ENCODE measurements around the gene RPIA. TPM values are rescaled to one million over a fixed set of nuclear protein-coding genes. Genes with fewer than 3 reads are reported as not detected.

Gene RPIA
- total RNA-seq, 1 experiment from 2014 or later: 10.7 TPM

GRCh38 chr2:88729061-88729745 lies 37.7 kb downstream of the RPIA start:
- H3K9ac ChIP-seq (ENCODE audit: low read length): no peak overlapping the region
- no peaks in the 10 kb centered on the region for H3K4me1 ChIP-seq (ENCODE audit: insufficient read depth, low read length)
- H2AFZ ChIP-seq (ENCODE audit: low read length): no peak overlapping the region
- no peaks in the 10 kb centered on the region for H3F3A ChIP-seq (ENCODE audit: low read length, unreplicated experiment)
- ChIA-PET CTCF (no interaction called here), POLR2A (ENCODE audit: unreplicated experiment) (no interaction called here)
- H3K27me3 ChIP-seq (ENCODE audit: low read length): no peaks in the 10 kb centered on the region
- no peaks in the 10 kb centered on the region for H3K9me2 ChIP-seq (replicated peaks; ENCODE audit: low read length)
- no peak for ATAC-seq
- no peaks in the 10 kb centered on the region for H3K9me3 ChIP-seq (ENCODE audit: low read length)
- H4K20me1 ChIP-seq (ENCODE audit: low read length): no peaks in the 10 kb centered on the region
- H3K4me2 ChIP-seq (ENCODE audit: low read length): no peak overlapping the region
- no peaks in the 10 kb centered on the region for H3K36me3 ChIP-seq (ENCODE audit: low read depth, low read length)
- H3K27ac ChIP-seq (ENCODE audit: low read length): no peak overlapping the region
- no peak for TF ChIP-seq EZH2phosphoT487 (IDR thresholded peaks at IDR 0.05; ENCODE audit: borderline replicate concordance, low read length)
- TF ChIP-seq EZH2 (IDR thresholded peaks at IDR 0.05; ENCODE audit: low read length, unreplicated experiment): no peak
- TF ChIP-seq CTCF (conservative IDR thresholded peaks at IDR 0.05; ENCODE audit: low read depth, low read length): no peak
- no TSS peak for BruUV-seq (replicated peaks)
- H3K79me2 ChIP-seq (ENCODE audit: low read length): no peaks in the 10 kb centered on the region
- no peak overlapping the region for H3K4me3 ChIP-seq (ENCODE audit: low read length)
- intact Hi-C loops (cut with micrococcal nuclease): no loop called here
- DNase-seq: peak; percentile 20

- H2AFZ ChIP-seq (ENCODE audit: low read length): no peak overlapping the region
- no peak for DNase-seq
- H3K9me2 ChIP-seq (replicated peaks; ENCODE audit: low read length): no peaks in the 10 kb centered on the region
- no peak overlapping the region for H3K4me2 ChIP-seq (ENCODE audit: low read length)
- peaks cover 12% of the 10 kb centered on the region for H3K36me3 ChIP-seq (ENCODE audit: low read depth, low read length)
- no peaks in the 10 kb centered on the region for H4K20me1 ChIP-seq (ENCODE audit: low read length)
- ChIA-PET CTCF (no interaction called here), POLR2A (ENCODE audit: unreplicated experiment) (no interaction called here)
- TF ChIP-seq CTCF (conservative IDR thresholded peaks at IDR 0.05; ENCODE audit: low read depth, low read length) (no peak), EZH2phosphoT487 (IDR thresholded peaks at IDR 0.05; ENCODE audit: borderline replicate concordance, low read length) (no peak), EZH2 (IDR thresholded peaks at IDR 0.05; ENCODE audit: low read length, unreplicated experiment) (no peak)
- no peak overlapping the region for H3K4me3 ChIP-seq (ENCODE audit: low read length)
- no peak overlapping the region for H3K9ac ChIP-seq (ENCODE audit: low read length)
- H3F3A ChIP-seq (ENCODE audit: low read length, unreplicated experiment): no peaks in the 10 kb centered on the region
- BruUV-seq (replicated peaks): no TSS peak
- intact Hi-C loops (cut with micrococcal nuclease): no loop called here
- no peaks in the 10 kb centered on the region for H3K9me3 ChIP-seq (ENCODE audit: low read length)
- no peak for ATAC-seq
- no peak overlapping the region for H3K27ac ChIP-seq (ENCODE audit: low read length)
- H3K4me1 ChIP-seq (ENCODE audit: insufficient read depth, low read length): peaks cover 8% of the 10 kb centered on the region; the same call in 1 of the 2 replicates
- no peaks in the 10 kb centered on the region for H3K27me3 ChIP-seq (ENCODE audit: low read length)
- no peaks in the 10 kb centered on the region for H3K79me2 ChIP-seq (ENCODE audit: low read length)
Observed at GRCh38 chr2:88733155-88733902, 41.9 kb downstream of the RPIA start.

GRCh38 chr2:88735133-88735532 lies 43.7 kb downstream of the RPIA start:
- peaks cover 12% of the 10 kb centered on the region for H3K36me3 ChIP-seq (ENCODE audit: low read depth, low read length)
- no peaks in the 10 kb centered on the region for H3F3A ChIP-seq (ENCODE audit: low read length, unreplicated experiment)
- H2AFZ ChIP-seq (ENCODE audit: low read length): no peak overlapping the region
- BruUV-seq (replicated peaks): no TSS peak
- H3K4me2 ChIP-seq (ENCODE audit: low read length): no peak overlapping the region
- H3K27ac ChIP-seq (ENCODE audit: low read length): no peak overlapping the region
- no peaks in the 10 kb centered on the region for H3K9me2 ChIP-seq (replicated peaks; ENCODE audit: low read length)
- H3K4me1 ChIP-seq (ENCODE audit: insufficient read depth, low read length): peaks cover 8% of the 10 kb centered on the region; the same call in 1 of the 2 replicates
- H3K9me3 ChIP-seq (ENCODE audit: low read length): no peaks in the 10 kb centered on the region
- H3K4me3 ChIP-seq (ENCODE audit: low read length): no peak overlapping the region
- H3K79me2 ChIP-seq (ENCODE audit: low read length): no peaks in the 10 kb centered on the region
- ATAC-seq (no peak), DNase-seq (no peak)
- H3K9ac ChIP-seq (ENCODE audit: low read length): no peak overlapping the region
- intact Hi-C loops (cut with micrococcal nuclease): no loop called here
- no peak for TF ChIP-seq CTCF (conservative IDR thresholded peaks at IDR 0.05; ENCODE audit: low read depth, low read length)
- no peak for TF ChIP-seq EZH2phosphoT487 (IDR thresholded peaks at IDR 0.05; ENCODE audit: borderline replicate concordance, low read length)
- no peak for TF ChIP-seq EZH2 (IDR thresholded peaks at IDR 0.05; ENCODE audit: low read length, unreplicated experiment)
- CTCF ChIA-PET: no interaction called here
- POLR2A ChIA-PET (ENCODE audit: unreplicated experiment): no interaction called here
- no peaks in the 10 kb centered on the region for H3K27me3 ChIP-seq (ENCODE audit: low read length)
- H4K20me1 ChIP-seq (ENCODE audit: low read length): no peaks in the 10 kb centered on the region

All from PC-3 (cell line).